Neural progenitor cell (in vitro differentiated cells): Measurements from ENCODE around the gene NINJ2. TPM values are rescaled to one million over a fixed set of nuclear protein-coding genes. Genes with fewer than 3 reads are reported as not detected.

Experiments
- DNase-seq: peaks from one replicate; pipeline ENCODE4 v3.0.0-alpha.2; 2016; ENCODE audit warnings: low spot score
- H2AFZ ChIP-seq: fragments of 200-600 bp; sonication (generic); replicated peaks from 2 replicates; pipeline ENCODE4 v1.6.1; 2016; ENCODE audit warnings: antibody characterized with exemption
- H3F3A ChIP-seq: fragments of 200-600 bp; sonication (generic); 2 replicates; pipeline ENCODE4 v1.6.1; 2016; ENCODE audit warnings: antibody characterized with exemption, low read depth
- H3K27ac ChIP-seq: fragments of 200-600 bp; sonication (generic); 2 replicates; pipeline ENCODE4 v1.5.1; 2016; ENCODE audit warnings: mild to moderate bottlenecking
- H3K27me3 ChIP-seq: fragments of 200-600 bp; sonication (generic); 2 replicates; pipeline ENCODE4 v1.6.1; 2016; ENCODE audit warnings: mild to moderate bottlenecking, moderate library complexity
- H3K36me3 ChIP-seq: fragments of 200-600 bp; sonication (generic); 2 replicates; pipeline ENCODE4 v1.5.1; 2016
- H3K4me1 ChIP-seq: fragments of 200-600 bp; sonication (generic); 2 replicates; pipeline ENCODE4 v1.6.1; 2016; ENCODE audit warnings: mixed run types
- H3K4me2 ChIP-seq: fragments of 200-600 bp; sonication (generic); 2 replicates; pipeline ENCODE4 v1.6.1; 2016
- H3K4me3 ChIP-seq: fragments of 200-600 bp; sonication (generic); 2 replicates; pipeline ENCODE4 v1.5.1; 2016
- H3K79me2 ChIP-seq: fragments of 200-600 bp; sonication (generic); 2 replicates; pipeline ENCODE4 v1.6.1; 2016; ENCODE audit warnings: low read depth
- H3K9ac ChIP-seq: fragments of 200-600 bp; sonication (generic); 2 replicates; pipeline ENCODE4 v1.6.1; 2016
- H3K9me3 ChIP-seq: fragments of 200-600 bp; sonication (generic); 2 replicates; pipeline ENCODE4 v1.5.1; 2016; ENCODE audit warnings: low read depth
- H4K20me1 ChIP-seq: fragments of 200-600 bp; sonication (generic); 2 replicates; pipeline ENCODE4 v1.6.1; 2016; ENCODE audit warnings: low read depth
- H3K27ac Mint-ChIP-seq: 3 replicates; pipeline ENCODE4 v1.8.0; 2021; ENCODE audit warnings: mixed read lengths
- H3K27me3 Mint-ChIP-seq: 2 replicates; pipeline ENCODE4 v1.8.0; 2022; ENCODE audit warnings: low read depth, mild to moderate bottlenecking, inconsistent platforms, moderate library complexity, mixed read lengths; ENCODE audit not compliant: insufficient read depth
- H3K36me3 Mint-ChIP-seq: 3 replicates; pipeline ENCODE4 v1.8.0; 2021; ENCODE audit warnings: mixed read lengths
- H3K4me1 Mint-ChIP-seq: 3 replicates; pipeline ENCODE4 v1.8.0; 2021; ENCODE audit warnings: mixed read lengths
- H3K4me3 Mint-ChIP-seq: 3 replicates; pipeline ENCODE4 v1.8.0; 2021; ENCODE audit warnings: mild to moderate bottlenecking, moderate library complexity, mixed read lengths
- H3K9me3 Mint-ChIP-seq: 3 replicates; pipeline ENCODE4 v1.8.0; 2020; ENCODE audit warnings: mixed read lengths
- CTCF ChIP-seq: fragments of 200-600 bp; sonication (generic); IDR thresholded peaks from 2 replicates; pipeline ENCODE4 v1.5.1; 2017; ENCODE audit warnings: antibody characterized with exemption, mild to moderate bottlenecking
- EZH2 ChIP-seq: fragments of 200-600 bp; sonication (generic); IDR thresholded peaks from 2 replicates; pipeline ENCODE4 v1.6.1; 2017; ENCODE audit warnings: antibody characterized with exemption, mild to moderate bottlenecking, moderate library complexity
- EZH2phosphoT487 ChIP-seq: fragments of 200-600 bp; sonication (generic); IDR thresholded peaks from 2 replicates; pipeline ENCODE4 v1.6.1; 2017; ENCODE audit warnings: antibody characterized with exemption
- total RNA-seq: library from RNA; depleted of rRNA; stranded (reverse); fragments of >200 nt; gene quantifications from 2 replicates; pipeline ENCODE4 v1.2.3, GENCODE V29; 2015; ENCODE audit warnings: low replicate concordance

Gene NINJ2
- total RNA-seq, 1 donor from 2014 or later, result not detected

- Histone ChIP-seq H3K4me3 (no peak overlapping the region), H2AFZ (no peak overlapping the region), H3K36me3 (no peaks in the 10 kb centered on the region), H3K4me1 (peaks cover 15% of the 10 kb centered on the region), H3K27me3 (no peaks in the 10 kb centered on the region), H3K4me2 (no peak overlapping the region), H3K9ac (no peak overlapping the region), H3K79me2 (no peaks in the 10 kb centered on the region), H3K27ac (no peak overlapping the region), H4K20me1 (no peaks in the 10 kb centered on the region), H3K9me3 (no peaks in the 10 kb centered on the region), H3F3A (no peaks in the 10 kb centered on the region)
- Mint-ChIP-seq H3K4me1 (peaks cover 18% of the 10 kb centered on the region), H3K27ac (no peak overlapping the region), H3K9me3 (no peaks in the 10 kb centered on the region), H3K27me3 (no peaks in the 10 kb centered on the region), H3K36me3 (no peaks in the 10 kb centered on the region), H3K4me3 (no peak overlapping the region)
- TF ChIP-seq EZH2phosphoT487, result no peak
- TF ChIP-seq CTCF, result no peak
- TF ChIP-seq EZH2, result no peak
- no peak for DNase-seq
These were observed 6.3 kb upstream of the NINJ2 start for GRCh38 chr12:669576-669945.

GRCh38 chr12:668090-668481 lies 4.8 kb upstream of the NINJ2 start:
- H3K27me3 Mint-ChIP-seq, result no peaks in the 10 kb centered on the region
- H2AFZ ChIP-seq, result no peak overlapping the region
- no peaks in the 10 kb centered on the region for H3K9me3 ChIP-seq
- H3K9ac ChIP-seq, result no peak overlapping the region
- H3K4me2 ChIP-seq, result no peak overlapping the region
- no peak for TF ChIP-seq EZH2
- no peaks in the 10 kb centered on the region for H3K36me3 ChIP-seq
- no peak overlapping the region for H3K4me3 Mint-ChIP-seq
- no peak overlapping the region for H3K27ac Mint-ChIP-seq
- no peak overlapping the region for H3K4me3 ChIP-seq
- no peak overlapping the region for H3K27ac ChIP-seq
- H3K27me3 ChIP-seq, result no peaks in the 10 kb centered on the region
- H3F3A ChIP-seq, result no peaks in the 10 kb centered on the region
- no peak for DNase-seq
- peaks cover 18% of the 10 kb centered on the region for H3K4me1 Mint-ChIP-seq
- H3K9me3 Mint-ChIP-seq, result no peaks in the 10 kb centered on the region
- no peaks in the 10 kb centered on the region for H3K79me2 ChIP-seq
- no peaks in the 10 kb centered on the region for H3K36me3 Mint-ChIP-seq
- H3K4me1 ChIP-seq, result peaks cover 18% of the 10 kb centered on the region
- H4K20me1 ChIP-seq, result no peaks in the 10 kb centered on the region

- H3K4me1 ChIP-seq, result peaks cover 18% of the 10 kb centered on the region
- H4K20me1 ChIP-seq, result no peaks in the 10 kb centered on the region
- H3K4me3 ChIP-seq, result no peak overlapping the region
- H3K9ac ChIP-seq, result no peak overlapping the region
- H3K4me2 ChIP-seq, result no peak overlapping the region
- H3K9me3 ChIP-seq, result no peaks in the 10 kb centered on the region
- Mint-ChIP-seq H3K27me3 (peaks cover 3% of the 10 kb centered on the region), H3K27ac (no peak overlapping the region), H3K4me3 (no peak overlapping the region), H3K4me1 (peaks cover 24% of the 10 kb centered on the region), H3K9me3 (no peaks in the 10 kb centered on the region), H3K36me3 (no peaks in the 10 kb centered on the region)
- DNase-seq, result peak; percentile 7
- H3K36me3 ChIP-seq, result no peaks in the 10 kb centered on the region
- H3K79me2 ChIP-seq, result no peaks in the 10 kb centered on the region
- no peaks in the 10 kb centered on the region for H3K27me3 ChIP-seq
- no peak overlapping the region for H2AFZ ChIP-seq
- H3F3A ChIP-seq, result no peaks in the 10 kb centered on the region
- TF ChIP-seq CTCF (no peak), EZH2 (no peak), EZH2phosphoT487 (no peak)
- no peak overlapping the region for H3K27ac ChIP-seq
These were observed 3.6 kb upstream of the NINJ2 start for GRCh38 chr12:666766-667308.

- no peak overlapping the region for H3K4me3 Mint-ChIP-seq
- no peaks in the 10 kb centered on the region for H3K27me3 ChIP-seq
These were observed 2.8 kb upstream of the NINJ2 start for GRCh38 chr12:666066-666465.

More at GRCh38 chr12:666066-666465, 2.8 kb upstream of the NINJ2 start:
- Histone ChIP-seq H3F3A (no peaks in the 10 kb centered on the region), H4K20me1 (no peaks in the 10 kb centered on the region), H3K4me1 (peaks cover 18% of the 10 kb centered on the region), H3K4me2 (no peak overlapping the region), H3K4me3 (no peak overlapping the region), H3K9me3 (no peaks in the 10 kb centered on the region), H3K9ac (no peak overlapping the region), H3K36me3 (no peaks in the 10 kb centered on the region), H2AFZ (no peak overlapping the region), H3K79me2 (no peaks in the 10 kb centered on the region), H3K27ac (no peak overlapping the region)
- no peak for DNase-seq
- H3K27ac Mint-ChIP-seq, result no peak overlapping the region
- H3K9me3 Mint-ChIP-seq, result no peaks in the 10 kb centered on the region
- H3K36me3 Mint-ChIP-seq, result no peaks in the 10 kb centered on the region
- TF ChIP-seq CTCF (no peak), EZH2phosphoT487 (no peak), EZH2 (no peak)
- H3K27me3 Mint-ChIP-seq, result peaks cover 3% of the 10 kb centered on the region
- peaks cover 24% of the 10 kb centered on the region for H3K4me1 Mint-ChIP-seq
